Mesendoderm (in vitro differentiated cells): Measurements from ENCODE around the gene SYTL3.
"Not testable (repeated sequence)": the region's sequence is repeated elsewhere in the genome, so short reads cannot be mapped to it uniquely, and the experiment has no call there.

Experiments
- DNase-seq: peaks from one replicate; pipeline ENCODE4 v3.0.0; 2013
- H2AK5ac ChIP-seq: 2 replicates; pipeline ENCODE4 v1.6.1; 2013; ENCODE audit warnings: low read length, inconsistent platforms
- H2BK120ac ChIP-seq: 2 replicates; pipeline ENCODE4 v1.6.1; 2013; ENCODE audit warnings: low read depth, mild to moderate bottlenecking, low read length, moderate library complexity, mixed read lengths
- H2BK15ac ChIP-seq: replicated peaks from 2 replicates; pipeline ENCODE4 v1.6.1; 2013; ENCODE audit warnings: low read depth, mild to moderate bottlenecking, moderate library complexity
- H2BK5ac ChIP-seq: 2 replicates; pipeline ENCODE4 v1.6.1; 2013; ENCODE audit warnings: low read length, inconsistent platforms
- H3K18ac ChIP-seq: 2 replicates; pipeline ENCODE4 v1.6.1; 2013; ENCODE audit warnings: mild to moderate bottlenecking, low read length, mixed read lengths
- H3K23ac ChIP-seq: one replicate; pipeline ENCODE4 v1.6.1; 2013; ENCODE audit warnings: low read length
- H3K27ac ChIP-seq: 2 replicates; pipeline ENCODE4 v1.5.1; 2013; ENCODE audit warnings: low read depth, mild to moderate bottlenecking, inconsistent platforms, low read length, moderate library complexity
- H3K27me3 ChIP-seq: 2 replicates; pipeline ENCODE4 v1.6.1; 2013; ENCODE audit warnings: low read length, control low read depth, mild to moderate bottlenecking, inconsistent platforms; ENCODE audit not compliant: insufficient read depth, poor library complexity
- H3K36me3 ChIP-seq: 2 replicates; pipeline ENCODE4 v1.6.1; 2013; ENCODE audit warnings: low read length, inconsistent platforms; ENCODE audit not compliant: control insufficient read depth, insufficient read depth
- H3K4ac ChIP-seq: one replicate; pipeline ENCODE4 v1.6.1; 2013; ENCODE audit warnings: low read depth, mild to moderate bottlenecking, low read length, moderate library complexity
- H3K4me1 ChIP-seq: 2 replicates; pipeline ENCODE4 v1.6.1; 2013; ENCODE audit warnings: low read depth, low read length, inconsistent platforms; ENCODE audit not compliant: control insufficient read depth
- H3K4me2 ChIP-seq: 2 replicates; pipeline ENCODE4 v1.6.1; 2013; ENCODE audit warnings: low read length
- H3K4me3 ChIP-seq: 2 replicates; pipeline ENCODE4 v1.5.1; 2013; ENCODE audit warnings: mild to moderate bottlenecking, low read length
- H3K56ac ChIP-seq: one replicate; pipeline ENCODE4 v1.6.1; 2013; ENCODE audit warnings: low read length
- H3K79me1 ChIP-seq: 2 replicates; pipeline ENCODE4 v1.6.1; 2013; ENCODE audit warnings: low read length, inconsistent platforms
- H3K79me2 ChIP-seq: 2 replicates; pipeline ENCODE4 v1.6.1; 2013; ENCODE audit warnings: mild to moderate bottlenecking, low read length; ENCODE audit not compliant: control insufficient read depth, insufficient read depth
- H3K9ac ChIP-seq: 2 replicates; pipeline ENCODE4 v1.6.1; 2013; ENCODE audit warnings: low read length, inconsistent platforms
- H4K5ac ChIP-seq: one replicate; pipeline ENCODE4 v1.6.1; 2013; ENCODE audit warnings: low read length
- H4K8ac ChIP-seq: one replicate; pipeline ENCODE4 v1.6.1; 2013; ENCODE audit warnings: low read depth, mild to moderate bottlenecking, control low read depth, low read length, moderate library complexity
- WGBS: extraction: QIAGEN DNeasy Blood & Tissue Kit; methylation state at CpG from one replicate; pipeline ENCODE4 v1.1.7; 2013; ENCODE audit warnings: low lambda C conversion rate, missing lambda C conversion rate; ENCODE audit not compliant: insufficient coverage; ENCODE audit errors: extremely low coverage; 5-methylcytosine and 5-hydroxymethylcytosine counted together

SYTL3 gene

DNA sequence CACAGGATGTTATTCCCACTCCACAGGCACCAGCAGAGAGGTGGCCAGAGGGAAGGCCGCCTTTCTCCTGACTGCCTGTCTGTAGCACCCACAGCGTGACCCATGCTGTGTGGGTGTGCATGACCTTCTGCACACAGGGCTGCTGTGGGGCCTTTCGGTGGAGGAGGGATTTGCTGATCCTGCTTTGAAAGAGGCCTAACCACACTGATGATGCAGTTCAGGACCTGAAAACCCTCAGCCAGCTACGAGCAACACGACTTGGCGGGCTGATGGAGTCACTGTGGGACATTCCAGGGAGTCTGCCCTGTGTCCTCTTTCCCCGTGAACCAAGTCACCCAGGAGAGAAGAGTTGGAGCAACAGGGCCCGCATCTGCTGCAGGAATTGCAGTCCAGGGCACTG lies 49.1 kb downstream of the SYTL3 start:
- Histone ChIP-seq H3K27ac (no peak overlapping the region), H4K5ac (no peak overlapping the region), H3K56ac (no peak overlapping the region), H3K4me2 (no peak overlapping the region), H4K8ac (no peak overlapping the region), H3K4me1 (no peaks in the 10 kb centered on the region), H2BK15ac (no peak overlapping the region), H3K27me3 (no peaks in the 10 kb centered on the region), H3K79me1 (no peaks in the 10 kb centered on the region), H3K4ac (no peak overlapping the region), H3K36me3 (no peaks in the 10 kb centered on the region), H3K18ac (no peak overlapping the region), H2BK5ac (no peak overlapping the region), H3K23ac (no peak overlapping the region), H3K4me3 (no peak overlapping the region), H3K9ac (no peak overlapping the region), H3K79me2 (no peaks in the 10 kb centered on the region), H2AK5ac (no peak overlapping the region), H2BK120ac (no peak overlapping the region)
- DNase-seq = no peak
- no CpG with 5 or more reads among the region's 8 CpGs for WGBS

DNA sequence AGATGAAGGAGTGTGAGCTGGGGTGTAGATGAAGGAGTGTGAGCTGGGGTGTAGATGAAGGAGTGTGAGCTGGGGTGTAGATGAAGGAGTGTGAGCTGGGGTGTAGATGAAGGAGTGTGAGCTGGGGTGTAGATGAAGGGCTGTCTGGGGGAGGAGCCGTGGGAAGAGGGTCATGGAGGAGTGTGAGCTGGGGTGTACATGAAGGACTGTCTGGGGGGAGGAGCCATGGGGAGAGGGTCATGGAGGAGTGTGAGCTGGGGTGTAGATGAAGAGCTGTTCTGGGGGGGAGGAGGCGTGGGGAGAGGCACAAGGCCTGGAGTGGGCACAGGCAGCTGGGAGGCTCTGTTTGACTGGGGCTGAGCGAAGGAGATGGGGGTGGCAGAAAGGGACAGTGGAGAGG lies 51.4 kb downstream of the SYTL3 start:
- H2BK5ac ChIP-seq, H3K4me3 ChIP-seq, H3K4me1 ChIP-seq, H3K79me1 ChIP-seq, H2AK5ac ChIP-seq, H3K9ac ChIP-seq, H2BK120ac ChIP-seq, H3K79me2 ChIP-seq, H3K23ac ChIP-seq, H3K36me3 ChIP-seq, DNase-seq, H3K18ac ChIP-seq, H4K8ac ChIP-seq, H3K56ac ChIP-seq, H3K27ac ChIP-seq, H3K27me3 ChIP-seq, H2BK15ac ChIP-seq, H3K4me2 ChIP-seq, H3K4ac ChIP-seq, H4K5ac ChIP-seq: not testable (repeated sequence)
- no CpG with 5 or more reads among the region's 3 CpGs for WGBS

DNA sequence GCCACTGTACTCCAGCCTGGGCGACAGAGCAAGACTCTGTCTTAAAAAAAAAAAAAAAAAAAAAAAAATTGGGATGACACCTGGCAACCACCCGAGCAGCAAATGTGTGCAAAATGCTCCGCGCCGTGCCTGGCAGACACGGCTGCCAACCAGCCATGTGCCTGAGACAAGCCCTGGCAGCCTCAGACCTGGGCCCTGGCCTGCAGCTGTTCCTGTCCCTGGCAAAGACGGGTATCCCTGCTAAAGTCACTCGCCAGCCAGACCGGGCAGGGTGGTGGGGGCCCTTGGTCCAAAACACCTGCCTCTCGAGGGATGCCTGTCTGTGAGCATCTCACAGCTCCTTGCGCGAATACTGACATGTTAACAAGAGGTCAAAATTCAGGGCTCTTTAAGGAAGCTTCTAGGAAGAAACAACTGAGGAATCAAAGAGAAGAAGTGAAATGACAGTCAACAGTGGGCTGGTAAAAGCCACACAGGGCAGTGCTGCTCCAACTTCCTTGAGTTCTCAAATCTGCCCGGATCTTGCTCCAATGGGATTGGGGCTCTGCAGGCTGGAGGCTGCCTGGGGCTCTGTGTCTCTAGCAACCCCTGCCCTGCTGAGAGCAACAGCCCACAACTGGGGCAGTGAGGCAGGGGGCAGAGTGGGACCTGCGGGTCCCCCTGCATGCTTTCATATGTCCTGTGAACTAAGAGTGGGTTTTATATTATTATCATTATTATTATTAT lies 53.4 kb downstream of the SYTL3 start:
- Histone ChIP-seq H2BK120ac (no peak overlapping the region), H3K79me1 (no peaks in the 10 kb centered on the region), H3K27me3 (no peaks in the 10 kb centered on the region), H3K36me3 (no peaks in the 10 kb centered on the region), H4K5ac (no peak overlapping the region), H2BK15ac (no peak overlapping the region), H3K4me2 (no peak overlapping the region), H4K8ac (no peak overlapping the region), H3K9ac (no peak overlapping the region), H3K27ac (no peak overlapping the region), H3K4me1 (peaks cover 12% of the 10 kb centered on the region), H3K4me3 (no peak overlapping the region), H3K4ac (no peak overlapping the region), H3K56ac (no peak overlapping the region), H3K23ac (no peak overlapping the region), H2AK5ac (no peak overlapping the region), H3K79me2 (no peaks in the 10 kb centered on the region), H2BK5ac (no peak overlapping the region), H3K18ac (no peak overlapping the region)
- no peak for DNase-seq
- no CpG with 5 or more reads among the region's 14 CpGs for WGBS

DNA sequence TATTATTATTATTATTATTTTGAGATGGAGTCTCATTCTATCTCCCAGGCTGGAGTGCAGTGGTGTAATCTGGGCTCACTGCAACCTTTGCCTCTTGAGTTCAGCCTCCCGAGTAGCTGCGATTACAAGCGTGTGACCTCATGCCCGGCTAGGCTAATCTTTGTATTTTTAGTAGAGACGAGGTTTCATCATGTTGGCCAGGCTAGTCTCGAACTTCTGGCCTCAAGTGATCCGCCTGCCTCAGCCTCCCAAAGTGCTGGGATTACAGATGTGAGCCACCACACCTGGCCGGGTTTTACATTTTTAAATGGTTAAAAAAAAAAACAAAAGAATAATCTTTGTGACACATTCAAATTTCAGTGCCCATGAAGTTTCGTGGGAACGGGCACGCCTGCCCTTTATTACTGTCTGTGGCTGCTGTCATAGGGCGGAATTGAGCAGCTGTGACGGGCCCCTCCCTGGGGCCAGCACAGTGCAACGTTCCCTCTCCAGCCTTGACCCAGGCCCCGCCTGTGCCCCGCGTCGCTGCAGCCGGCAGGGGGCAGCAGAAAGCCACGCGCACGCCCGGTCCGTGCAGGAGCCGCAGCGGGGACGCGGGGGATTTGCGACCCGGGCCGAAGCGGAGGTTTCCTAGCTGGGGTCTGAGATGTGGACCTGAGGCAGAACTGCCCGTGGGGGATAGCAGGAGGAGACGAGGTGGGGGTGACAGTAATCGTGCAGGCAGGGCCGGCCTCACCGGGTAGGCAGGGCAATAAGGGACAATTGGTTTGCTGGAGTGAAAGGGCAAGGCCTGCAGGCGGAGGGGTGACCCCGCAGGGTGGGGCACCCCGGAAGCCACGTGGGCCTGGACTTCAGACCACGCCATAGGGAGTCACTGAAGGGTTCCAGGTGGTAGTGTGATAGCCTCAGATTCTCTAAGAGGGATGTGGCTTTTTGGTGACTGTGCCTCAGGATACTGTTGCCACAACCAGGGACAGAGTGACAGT lies 54.3 kb downstream of the SYTL3 start:
- Histone ChIP-seq H3K27me3 (no peaks in the 10 kb centered on the region), H3K4me1 (peaks cover 12% of the 10 kb centered on the region), H4K8ac (no peak overlapping the region), H3K18ac (peak overlapping the region; percentile 4), H3K9ac (peak overlapping the region; percentile 62), H2BK15ac (no peak overlapping the region), H3K79me2 (no peaks in the 10 kb centered on the region), H4K5ac (no peak overlapping the region), H3K36me3 (no peaks in the 10 kb centered on the region), H3K56ac (peak overlapping the region; percentile 85), H3K27ac (no peak overlapping the region), H2BK120ac (no peak overlapping the region), H3K4me2 (peak overlapping the region; percentile 37), H3K4ac (no peak overlapping the region), H3K23ac (peak overlapping the region; percentile 31), H2BK5ac (peak overlapping the region; percentile 71), H3K4me3 (no peak overlapping the region), H2AK5ac (no peak overlapping the region), H3K79me1 (no peaks in the 10 kb centered on the region)
- peak; percentile 78 for DNase-seq
- WGBS = no CpG with 5 or more reads among the region's 42 CpGs

DNA sequence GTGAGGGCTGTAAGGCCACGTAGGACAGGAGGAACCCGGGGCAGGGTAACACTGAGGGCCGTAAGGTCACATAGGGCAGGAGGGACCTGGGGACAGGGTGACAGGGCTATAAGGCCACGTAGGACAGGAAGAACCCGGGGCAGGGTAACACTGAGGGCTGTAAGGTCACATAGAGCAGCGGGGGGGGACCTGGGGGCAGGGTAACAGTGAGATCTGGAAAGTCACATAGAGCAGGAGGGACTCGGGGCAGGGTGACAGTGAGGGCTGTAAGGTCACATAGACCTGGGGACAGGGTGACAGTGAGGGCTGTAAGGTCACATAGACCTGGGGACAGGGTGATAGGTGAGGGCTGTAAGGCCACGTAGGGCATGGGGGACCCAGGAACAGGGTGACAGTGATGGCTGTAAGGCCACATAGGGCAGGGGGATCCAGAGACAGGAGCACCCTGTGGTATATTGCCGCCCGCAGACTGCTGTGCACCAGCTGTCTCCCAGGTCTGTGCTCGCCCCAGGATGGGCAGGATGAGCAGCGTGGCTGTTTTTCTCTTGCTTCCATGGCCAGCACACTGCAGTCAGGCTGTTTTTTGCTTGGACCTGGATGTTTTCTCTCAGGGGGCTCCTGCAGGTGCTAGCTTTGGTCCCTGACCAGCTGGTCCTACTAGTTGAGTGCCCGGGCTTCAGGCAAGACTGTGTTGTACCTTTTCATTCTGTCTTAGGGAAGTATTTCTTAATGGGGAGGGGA lies 55.7 kb downstream of the SYTL3 start:
- Histone ChIP-seq H3K4me2 (no peak overlapping the region), H3K4ac (peak overlapping the region; percentile 58), H3K23ac (no peak overlapping the region), H2BK120ac (peak overlapping the region; percentile 64), H2BK15ac (no peak overlapping the region), H2BK5ac (peak overlapping the region; percentile 86), H3K9ac (peak overlapping the region; percentile 14), H3K4me1 (peaks cover 12% of the 10 kb centered on the region), H3K18ac (peak overlapping the region; percentile 33), H3K79me2 (no peaks in the 10 kb centered on the region), H2AK5ac (peak overlapping the region; percentile 90), H3K4me3 (no peak overlapping the region), H4K5ac (no peak overlapping the region), H3K79me1 (no peaks in the 10 kb centered on the region), H3K56ac (peak overlapping the region; percentile 77), H3K36me3 (no peaks in the 10 kb centered on the region), H3K27ac (peak overlapping the region; percentile 14), H3K27me3 (no peaks in the 10 kb centered on the region), H4K8ac (no peak overlapping the region)
- DNase-seq = no peak
- no CpG with 5 or more reads among the region's 13 CpGs for WGBS
